ENCODE data around the gene RIT2.

The RIT2 gene

GRCh38 chr18:43115076-43115921 lies at the start of gene RIT2:
Gene RIT2 (minus strand): TSS chr18:43115685.
- H3K36me3 Mint-ChIP-seq, result no peaks in the 10 kb centered on the region
- no peak within 1 kb of the TSS for H3K4me3 Mint-ChIP-seq
- no peaks in the 10 kb centered on the region for H3K27me3 Mint-ChIP-seq
- H3K9me3 Mint-ChIP-seq, result no peaks in the 10 kb centered on the region
- no peak within 1 kb of the TSS for H3K27ac Mint-ChIP-seq
- no peaks in the 10 kb centered on the region for H3K4me1 Mint-ChIP-seq

- Mint-ChIP-seq H3K36me3 (no peaks in the 10 kb centered on the region), H3K27ac (no peak overlapping the region), H3K4me1 (no peaks in the 10 kb centered on the region), H3K27me3 (no peaks in the 10 kb centered on the region), H3K9me3 (peaks cover 4% of the 10 kb centered on the region), H3K4me3 (no peak overlapping the region)
These were observed 46.0 kb upstream of the RIT2 start for GRCh38 chr18:43161528-43161927.

- H3K9me3 Mint-ChIP-seq, result peaks cover 4% of the 10 kb centered on the region
- no peaks in the 10 kb centered on the region for H3K4me1 Mint-ChIP-seq
- H3K4me3 Mint-ChIP-seq, result no peak overlapping the region
- H3K27me3 Mint-ChIP-seq, result no peaks in the 10 kb centered on the region
- no peak overlapping the region for H3K27ac Mint-ChIP-seq
- H3K36me3 Mint-ChIP-seq, result no peaks in the 10 kb centered on the region
These were observed 45.0 kb upstream of the RIT2 start for GRCh38 chr18:43160509-43160908.

- no peak overlapping the region for H3K4me3 Mint-ChIP-seq
- peaks cover 2% of the 10 kb centered on the region for H3K9me3 Mint-ChIP-seq
- H3K36me3 Mint-ChIP-seq, result no peaks in the 10 kb centered on the region
- H3K27me3 Mint-ChIP-seq, result no peaks in the 10 kb centered on the region
- no peaks in the 10 kb centered on the region for H3K4me1 Mint-ChIP-seq
- H3K27ac Mint-ChIP-seq, result no peak overlapping the region
These were observed 44.4 kb upstream of the RIT2 start for GRCh38 chr18:43159926-43160325.

- no peak overlapping the region for H3K27ac Mint-ChIP-seq
- no peaks in the 10 kb centered on the region for H3K9me3 Mint-ChIP-seq
- H3K4me3 Mint-ChIP-seq, result no peak overlapping the region
- H3K36me3 Mint-ChIP-seq, result no peaks in the 10 kb centered on the region
- H3K4me1 Mint-ChIP-seq, result no peaks in the 10 kb centered on the region
- no peaks in the 10 kb centered on the region for H3K27me3 Mint-ChIP-seq
These were observed 43.7 kb upstream of the RIT2 start for GRCh38 chr18:43159086-43159770.

- no peaks in the 10 kb centered on the region for H3K4me1 Mint-ChIP-seq
- no peak overlapping the region for H3K27ac Mint-ChIP-seq
- no peaks in the 10 kb centered on the region for H3K36me3 Mint-ChIP-seq
- H3K4me3 Mint-ChIP-seq, result no peak overlapping the region
- no peaks in the 10 kb centered on the region for H3K27me3 Mint-ChIP-seq
- H3K9me3 Mint-ChIP-seq, result no peaks in the 10 kb centered on the region
These were observed 42.9 kb upstream of the RIT2 start for GRCh38 chr18:43158381-43158780.

- H3K27me3 Mint-ChIP-seq, result no peaks in the 10 kb centered on the region
- no peak overlapping the region for H3K4me3 Mint-ChIP-seq
- H3K27ac Mint-ChIP-seq, result no peak overlapping the region
- H3K36me3 Mint-ChIP-seq, result no peaks in the 10 kb centered on the region
- peaks cover 5% of the 10 kb centered on the region for H3K9me3 Mint-ChIP-seq
- H3K4me1 Mint-ChIP-seq, result no peaks in the 10 kb centered on the region
These were observed 40.4 kb upstream of the RIT2 start for GRCh38 chr18:43155842-43156241.

GRCh38 chr18:43148231-43148630 lies 32.7 kb upstream of the RIT2 start:
- H3K36me3 Mint-ChIP-seq, result no peaks in the 10 kb centered on the region
- no peak overlapping the region for H3K27ac Mint-ChIP-seq
- H3K27me3 Mint-ChIP-seq, result no peaks in the 10 kb centered on the region
- H3K4me1 Mint-ChIP-seq, result no peaks in the 10 kb centered on the region
- H3K9me3 Mint-ChIP-seq, result peaks cover 11% of the 10 kb centered on the region
- H3K4me3 Mint-ChIP-seq, result no peak overlapping the region

GRCh38 chr18:43141208-43141607 lies 25.7 kb upstream of the RIT2 start:
- Mint-ChIP-seq H3K27me3 (no peaks in the 10 kb centered on the region), H3K4me3 (no peak overlapping the region), H3K9me3 (peaks cover 3% of the 10 kb centered on the region), H3K27ac (no peak overlapping the region), H3K36me3 (no peaks in the 10 kb centered on the region), H3K4me1 (no peaks in the 10 kb centered on the region)

- Mint-ChIP-seq H3K4me1 (no peaks in the 10 kb centered on the region), H3K27me3 (no peaks in the 10 kb centered on the region), H3K36me3 (no peaks in the 10 kb centered on the region), H3K27ac (no peak overlapping the region), H3K9me3 (no peaks in the 10 kb centered on the region), H3K4me3 (no peak overlapping the region)
These were observed 23.9 kb upstream of the RIT2 start for GRCh38 chr18:43139288-43139946.

GRCh38 chr18:43134876-43135275 lies 19.4 kb upstream of the RIT2 start:
- no peak overlapping the region for H3K4me3 Mint-ChIP-seq
- no peaks in the 10 kb centered on the region for H3K4me1 Mint-ChIP-seq
- H3K36me3 Mint-ChIP-seq, result no peaks in the 10 kb centered on the region
- H3K27me3 Mint-ChIP-seq, result no peaks in the 10 kb centered on the region
- H3K27ac Mint-ChIP-seq, result no peak overlapping the region
- no peaks in the 10 kb centered on the region for H3K9me3 Mint-ChIP-seq

GRCh38 chr18:43130716-43131260 lies 15.3 kb upstream of the RIT2 start:
- Mint-ChIP-seq H3K27ac (no peak overlapping the region), H3K4me1 (no peaks in the 10 kb centered on the region), H3K36me3 (no peaks in the 10 kb centered on the region), H3K27me3 (no peaks in the 10 kb centered on the region), H3K9me3 (no peaks in the 10 kb centered on the region), H3K4me3 (no peak overlapping the region)

GRCh38 chr18:43129946-43130524 lies 14.6 kb upstream of the RIT2 start:
- no peaks in the 10 kb centered on the region for H3K27me3 Mint-ChIP-seq
- H3K27ac Mint-ChIP-seq, result no peak overlapping the region
- no peak overlapping the region for H3K4me3 Mint-ChIP-seq
- H3K4me1 Mint-ChIP-seq, result no peaks in the 10 kb centered on the region
- no peaks in the 10 kb centered on the region for H3K9me3 Mint-ChIP-seq
- H3K36me3 Mint-ChIP-seq, result no peaks in the 10 kb centered on the region

- Mint-ChIP-seq H3K27me3 (no peaks in the 10 kb centered on the region), H3K36me3 (no peaks in the 10 kb centered on the region), H3K4me1 (no peaks in the 10 kb centered on the region), H3K27ac (no peak overlapping the region), H3K4me3 (no peak overlapping the region), H3K9me3 (no peaks in the 10 kb centered on the region)
These were observed 10.0 kb upstream of the RIT2 start for GRCh38 chr18:43125471-43125870.

- no peak overlapping the region for H3K4me3 Mint-ChIP-seq
- no peaks in the 10 kb centered on the region for H3K36me3 Mint-ChIP-seq
- H3K27me3 Mint-ChIP-seq, result no peaks in the 10 kb centered on the region
- no peak overlapping the region for H3K27ac Mint-ChIP-seq
- H3K9me3 Mint-ChIP-seq, result no peaks in the 10 kb centered on the region
- no peaks in the 10 kb centered on the region for H3K4me1 Mint-ChIP-seq
These were observed 7.5 kb upstream of the RIT2 start for GRCh38 chr18:43122955-43123354.

Measured in activated naive CD4-positive, alpha-beta T cell treated with anti-CD3 and anti-CD28 coated beads, Interleukin-2, amount 50 U/mL, for 24 hours (primary cell).